Neural crest cell (in vitro differentiated cells): ENCODE data around the gene LONP2. TPM values are rescaled to one million over a fixed set of nuclear protein-coding genes. Genes with fewer than 3 reads are reported as not detected.
"Not testable (repeated sequence)": the region's sequence is repeated elsewhere in the genome, so short reads cannot be mapped to it uniquely, and the experiment has no call there.

ENCODE experiments used
- DNase-seq: peaks from one replicate; pipeline ENCODE4 v3.0.0; 2021; ENCODE audit warnings: low read depth, mixed read lengths, low spot score
- H3K27ac Mint-ChIP-seq: one replicate; pipeline ENCODE4 v1.8.0; 2021; ENCODE audit warnings: mild to moderate bottlenecking, mixed read lengths; ENCODE audit not compliant: unreplicated experiment
- H3K27me3 Mint-ChIP-seq: 2 replicates; pipeline ENCODE4 v1.8.0; 2021; ENCODE audit warnings: low read depth, mild to moderate bottlenecking, mixed read lengths
- H3K36me3 Mint-ChIP-seq: 2 replicates; pipeline ENCODE4 v1.8.0; 2021; ENCODE audit warnings: low read depth, mild to moderate bottlenecking, mixed read lengths
- H3K4me1 Mint-ChIP-seq: 2 replicates; pipeline ENCODE4 v1.8.0; 2021; ENCODE audit warnings: mixed read lengths
- H3K4me3 Mint-ChIP-seq: one replicate; pipeline ENCODE4 v1.8.0; 2021; ENCODE audit warnings: mild to moderate bottlenecking, mixed read lengths
- H3K9me3 Mint-ChIP-seq: 2 replicates; pipeline ENCODE4 v1.8.0; 2021; ENCODE audit warnings: mixed read lengths
- total RNA-seq: library from RNA; stranded (reverse); gene quantifications from 2 replicates; pipeline ENCODE4 v1.2.1, GENCODE V29; 2021
- TF ChIP-seq, protein P1 (sequence below): fragments of 200-600 bp; sonication (generic); conservative IDR thresholded peaks from 2 replicates; pipeline ENCODE4 v1.5.0; 2021; ENCODE audit warnings: antibody characterized with exemption, mild to moderate bottlenecking

The LONP2 gene
- total RNA-seq, 1 donor from 2014 or later: 42.4 TPM

DNA sequence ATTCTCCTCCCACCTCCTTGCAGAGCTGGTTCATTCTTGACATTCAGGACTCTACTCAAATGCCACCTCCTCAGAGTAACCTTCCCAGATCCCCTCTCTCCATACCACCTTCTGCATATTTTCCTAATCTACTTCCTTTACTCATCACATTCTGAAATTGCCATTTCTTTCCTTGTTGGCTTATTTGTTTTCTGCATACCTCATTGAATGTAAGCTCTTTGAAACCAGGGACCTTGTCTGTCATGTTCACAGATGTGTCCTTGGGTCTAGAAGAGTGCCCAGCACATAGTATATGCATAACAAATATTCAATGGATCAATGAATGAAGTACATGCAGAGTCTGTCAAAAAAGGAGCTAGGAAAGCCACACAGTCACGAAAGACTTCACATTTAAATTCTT, 7.8 kb upstream of the LONP2 start:
- no peak for DNase-seq
- Mint-ChIP-seq H3K27me3 (peaks cover 5% of the 10 kb centered on the region), H3K27ac (no peak overlapping the region), H3K9me3 (peaks cover 8% of the 10 kb centered on the region), H3K36me3 (no peaks in the 10 kb centered on the region), H3K4me3 (no peak overlapping the region), H3K4me1 (no peaks in the 10 kb centered on the region)
- TF ChIP-seq, protein P1, sequence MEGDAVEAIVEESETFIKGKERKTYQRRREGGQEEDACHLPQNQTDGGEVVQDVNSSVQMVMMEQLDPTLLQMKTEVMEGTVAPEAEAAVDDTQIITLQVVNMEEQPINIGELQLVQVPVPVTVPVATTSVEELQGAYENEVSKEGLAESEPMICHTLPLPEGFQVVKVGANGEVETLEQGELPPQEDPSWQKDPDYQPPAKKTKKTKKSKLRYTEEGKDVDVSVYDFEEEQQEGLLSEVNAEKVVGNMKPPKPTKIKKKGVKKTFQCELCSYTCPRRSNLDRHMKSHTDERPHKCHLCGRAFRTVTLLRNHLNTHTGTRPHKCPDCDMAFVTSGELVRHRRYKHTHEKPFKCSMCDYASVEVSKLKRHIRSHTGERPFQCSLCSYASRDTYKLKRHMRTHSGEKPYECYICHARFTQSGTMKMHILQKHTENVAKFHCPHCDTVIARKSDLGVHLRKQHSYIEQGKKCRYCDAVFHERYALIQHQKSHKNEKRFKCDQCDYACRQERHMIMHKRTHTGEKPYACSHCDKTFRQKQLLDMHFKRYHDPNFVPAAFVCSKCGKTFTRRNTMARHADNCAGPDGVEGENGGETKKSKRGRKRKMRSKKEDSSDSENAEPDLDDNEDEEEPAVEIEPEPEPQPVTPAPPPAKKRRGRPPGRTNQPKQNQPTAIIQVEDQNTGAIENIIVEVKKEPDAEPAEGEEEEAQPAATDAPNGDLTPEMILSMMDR: no peak

DNA sequence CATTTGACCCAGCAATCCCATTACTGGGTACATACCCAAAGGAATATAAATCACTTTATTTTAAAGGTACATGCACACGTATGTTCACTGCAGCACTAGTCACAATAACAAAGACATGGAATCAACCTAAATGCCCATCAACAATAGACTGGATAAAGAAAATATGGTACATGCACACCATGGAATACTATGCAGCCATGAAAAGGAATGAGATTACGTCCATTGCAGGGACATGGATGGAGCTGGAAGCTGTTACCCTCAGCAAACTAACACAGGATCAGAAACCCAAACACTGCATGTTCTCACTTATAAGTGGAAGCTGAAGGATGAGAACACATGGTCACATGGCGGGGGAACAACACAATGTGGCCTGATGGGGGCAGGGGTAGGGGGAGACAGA, 4.0 kb upstream of the LONP2 start:
- peaks cover 10% of the 10 kb centered on the region for H3K4me1 Mint-ChIP-seq
- not testable (repeated sequence) for H3K4me3 Mint-ChIP-seq, H3K36me3 Mint-ChIP-seq, DNase-seq, H3K9me3 Mint-ChIP-seq, H3K27ac Mint-ChIP-seq, H3K27me3 Mint-ChIP-seq

DNA sequence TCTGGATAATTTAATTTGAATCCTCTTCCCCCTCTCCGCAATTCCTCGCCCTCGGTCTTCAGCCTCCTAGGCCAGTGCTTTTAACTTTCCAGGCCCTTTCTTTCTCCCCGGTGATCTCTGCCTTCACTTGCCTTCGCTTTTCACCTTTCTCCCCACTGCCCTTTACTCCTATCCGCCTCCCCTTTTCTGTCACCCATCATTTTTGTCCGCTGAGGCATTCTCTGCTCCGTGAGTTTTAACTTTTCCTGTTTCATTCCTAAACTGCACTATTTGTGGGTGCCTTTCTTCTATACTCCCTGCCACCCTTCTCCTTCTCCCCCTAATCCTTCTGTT, 729 bp downstream of the LONP2 start:
- H3K27me3 Mint-ChIP-seq: no peaks in the 10 kb centered on the region
- H3K4me1 Mint-ChIP-seq: peaks cover 21% of the 10 kb centered on the region
- peak overlapping the region; percentile 92 for H3K4me3 Mint-ChIP-seq
- peak overlapping the region; percentile 72 for H3K27ac Mint-ChIP-seq
- peaks cover 6% of the 10 kb centered on the region for H3K9me3 Mint-ChIP-seq
- TF ChIP-seq, protein P1: no peak
- DNase-seq: no peak
- no peaks in the 10 kb centered on the region for H3K36me3 Mint-ChIP-seq

DNA sequence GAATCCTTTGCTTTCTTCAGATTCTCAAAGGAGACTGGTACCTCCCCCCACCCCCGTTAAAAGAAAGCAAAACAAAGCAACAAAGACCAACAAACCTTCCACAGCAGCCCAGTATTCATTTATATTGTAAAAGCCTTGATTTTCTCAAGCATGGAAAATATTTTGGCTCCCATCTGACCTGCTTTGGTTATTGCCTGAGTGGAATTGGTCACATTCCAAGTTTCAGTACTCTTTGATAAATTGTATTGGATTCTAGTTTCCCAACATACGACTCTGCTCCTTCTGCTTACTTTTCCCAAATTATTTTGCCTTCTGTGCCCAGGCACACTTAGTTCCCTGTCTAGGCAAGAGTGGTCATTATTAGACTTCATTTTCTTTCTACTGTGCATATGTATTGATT, 2.0 kb downstream of the LONP2 start:
- Mint-ChIP-seq H3K36me3 (no peaks in the 10 kb centered on the region), H3K27ac (no peak overlapping the region), H3K27me3 (no peaks in the 10 kb centered on the region), H3K4me3 (peak overlapping the region; percentile 92), H3K4me1 (peaks cover 21% of the 10 kb centered on the region), H3K9me3 (peaks cover 2% of the 10 kb centered on the region)
- DNase-seq: no peak
- TF ChIP-seq, protein P1: no peak

DNA sequence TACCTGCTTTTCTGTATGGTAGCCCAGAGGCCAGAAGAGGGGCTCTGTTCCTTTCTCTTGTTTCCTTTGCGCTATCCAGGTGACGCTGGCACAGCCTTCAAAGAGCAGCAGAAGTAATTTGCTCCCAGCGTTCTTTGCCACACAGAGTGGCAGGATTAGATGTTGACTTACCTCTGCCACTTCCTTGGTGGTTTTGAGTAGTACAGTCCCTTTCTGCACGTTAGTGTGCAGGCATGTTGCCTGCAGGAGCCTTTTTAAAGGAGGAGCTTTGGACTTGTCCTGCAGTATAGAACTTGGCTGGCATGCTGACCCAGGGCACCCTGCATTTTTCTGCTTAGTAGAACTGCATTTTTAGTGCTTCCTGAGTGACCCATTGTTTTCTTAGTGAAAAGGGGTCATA, 3.2 kb downstream of the LONP2 start, which contains the start of gene ABCC11:
TSS of gene ABCC11 (minus strand) at position 229 of the 400 bp plus-strand sequence. CDS start 15,618 bp downstream, outside the sequence.
- DNase-seq: no peak
- no peak within 1 kb of the TSS for H3K27ac Mint-ChIP-seq
- TF ChIP-seq, protein P1: no peak
- H3K9me3 Mint-ChIP-seq: no peaks in the 10 kb centered on the region
- no peaks in the 10 kb centered on the region for H3K36me3 Mint-ChIP-seq
- no peaks in the 10 kb centered on the region for H3K27me3 Mint-ChIP-seq
- peak within 1 kb of the TSS; percentile 73 for H3K4me3 Mint-ChIP-seq
- peaks cover 21% of the 10 kb centered on the region for H3K4me1 Mint-ChIP-seq

DNA sequence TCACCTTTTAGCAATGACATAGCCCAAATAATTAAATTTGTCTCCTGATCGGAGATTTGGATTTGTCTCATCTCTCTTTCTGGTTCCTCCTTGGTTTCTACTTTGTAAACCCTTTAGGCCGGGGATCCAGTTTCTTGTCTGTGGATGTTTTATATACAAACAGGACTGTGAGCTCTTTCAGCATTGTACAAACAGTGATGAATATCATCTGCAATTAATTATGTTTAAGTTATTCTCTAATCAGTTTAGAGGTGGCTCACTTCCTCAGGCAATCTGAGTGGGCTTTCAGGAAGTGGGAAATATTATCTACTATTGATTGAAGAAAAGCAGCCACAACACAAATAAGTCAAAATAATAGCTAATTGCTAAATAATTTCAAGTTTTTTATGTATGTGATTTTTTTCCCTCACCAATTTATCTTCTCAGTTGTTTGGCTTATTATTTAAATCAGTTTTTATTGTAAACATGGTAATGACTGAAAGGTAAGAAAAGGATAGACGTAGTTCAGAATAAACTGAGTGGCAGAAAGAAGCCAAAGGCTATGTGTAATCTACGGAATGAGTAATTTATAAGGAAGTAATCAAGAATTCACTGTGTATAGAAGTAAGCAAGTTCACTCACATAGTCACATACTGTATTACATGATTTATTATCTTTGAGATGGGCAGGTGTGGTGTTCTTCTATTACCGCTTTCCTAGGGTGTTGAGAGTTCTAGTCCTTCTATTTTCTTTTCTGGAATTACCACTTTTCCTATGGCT, 6.6 kb downstream of the LONP2 start:
- Mint-ChIP-seq H3K27ac (no peak overlapping the region), H3K9me3 (no peaks in the 10 kb centered on the region), H3K4me1 (peaks cover 5% of the 10 kb centered on the region), H3K36me3 (no peaks in the 10 kb centered on the region), H3K4me3 (no peak overlapping the region), H3K27me3 (no peaks in the 10 kb centered on the region)
- DNase-seq: no peak
- TF ChIP-seq, protein P1: no peak
